GM20000 (cell line): Measurements from ENCODE around the gene PAF1.

Experiments
- DNase-seq: peaks from one replicate; pipeline ENCODE4 v3.0.0; 2012; ENCODE audit warnings: low spot score
- CTCF ChIP-seq: IDR thresholded peaks from 2 replicates; pipeline ENCODE4 v1.5.1; 2012; ENCODE audit warnings: mild to moderate bottlenecking, control low read depth; ENCODE audit errors: extremely low read depth, missing control alignments

PAF1 gene

GRCh38 chr19:39389631-39390414 is 1.1 kb downstream of the PAF1 start:
- no peak for TF ChIP-seq CTCF
- DNase-seq: no peak

GRCh38 chr19:39388657-39389056 is 2.2 kb downstream of the PAF1 start:
- DNase-seq: no peak
- no peak for TF ChIP-seq CTCF

GRCh38 chr19:39386557-39386956 is 4.3 kb downstream of the PAF1 start:
- TF ChIP-seq CTCF: no peak
- no peak for DNase-seq

- no peak for TF ChIP-seq CTCF
- no peak for DNase-seq
Measured at GRCh38 chr19:39385629-39386411, 5.1 kb downstream of the PAF1 start.

- no peak for TF ChIP-seq CTCF
- no peak for DNase-seq
Measured at GRCh38 chr19:39384839-39385568, 5.9 kb downstream of the PAF1 start.

GRCh38 chr19:39382991-39383828 is 7.7 kb downstream of the PAF1 start:
- TF ChIP-seq CTCF: no peak

More at GRCh38 chr19:39382991-39383828, 7.7 kb downstream of the PAF1 start:
- no peak for DNase-seq
